ENCODE data around the gene CCDC59.
"Not testable (repeated sequence)": the region's sequence is repeated elsewhere in the genome, so short reads cannot be mapped to it uniquely, and the experiment has no call there.

CCDC59 gene

GRCh38 chr12:82358200-82359114 is at the start of gene CCDC59, which contains the start of gene METTL25:
Gene CCDC59 (minus strand): TSS chr12:82358387. CDS start chr12:82358376, 11 bp downstream.
Gene METTL25 (plus strand): TSS chr12:82358529. CDS start chr12:82358566, 37 bp downstream.
- peak; percentile 94 to 96 for DNase-seq (ENCODE audit: low read depth in 2 of 2)

GRCh38 chr12:82407481-82407880 is 49.3 kb upstream of the CCDC59 start:
- no peak for DNase-seq (ENCODE audit: low read depth in 2 of 2)

GRCh38 chr12:82406651-82407050 is 48.5 kb upstream of the CCDC59 start:
- DNase-seq (ENCODE audit: low read depth in 2 of 2): no peak

- no peak for DNase-seq (ENCODE audit: low read depth in 2 of 2)
Measured at GRCh38 chr12:82400819-82401218, 42.6 kb upstream of the CCDC59 start.

- DNase-seq (ENCODE audit: low read depth in 2 of 2): no peak
Measured at GRCh38 chr12:82398879-82399278, 40.7 kb upstream of the CCDC59 start.

- no peak for DNase-seq (ENCODE audit: low read depth in 2 of 2)
Measured at GRCh38 chr12:82383930-82384552, 25.9 kb upstream of the CCDC59 start.

GRCh38 chr12:82378997-82379396 is 20.8 kb upstream of the CCDC59 start:
- no peak for DNase-seq (ENCODE audit: low read depth in 2 of 2)

- no peak for DNase-seq (ENCODE audit: low read depth in 2 of 2)
Measured at GRCh38 chr12:82375201-82375600, 17.0 kb upstream of the CCDC59 start.

GRCh38 chr12:82366197-82366596 is 8.0 kb upstream of the CCDC59 start:
- no peak for DNase-seq (ENCODE audit: low read depth in 2 of 2)

- DNase-seq (ENCODE audit: low read depth in 2 of 2): no peak
Measured at GRCh38 chr12:82363990-82364389, 5.8 kb upstream of the CCDC59 start.

- no peak for DNase-seq (ENCODE audit: low read depth in 2 of 2)
Measured at GRCh38 chr12:82361461-82361915, 3.3 kb upstream of the CCDC59 start.

GRCh38 chr12:82360834-82361233 is 2.6 kb upstream of the CCDC59 start:
- DNase-seq (ENCODE audit: low read depth in 2 of 2): not testable (repeated sequence)

- DNase-seq (ENCODE audit: low read depth in 2 of 2): no peak
Measured at GRCh38 chr12:82359115-82359478, 910 bp upstream of the CCDC59 start.

GRCh38 chr12:82357845-82358199 is 365 bp downstream of the CCDC59 start:
- DNase-seq (ENCODE audit: low read depth in 2 of 2): no peak

GRCh38 chr12:82357340-82357739 is 847 bp downstream of the CCDC59 start:
- DNase-seq (ENCODE audit: low read depth in 2 of 2): no peak

- DNase-seq (ENCODE audit: low read depth in 2 of 2): no peak
Measured at GRCh38 chr12:82351390-82351789, 6.8 kb downstream of the CCDC59 start.

GRCh38 chr12:82350161-82350560 is 8.0 kb downstream of the CCDC59 start:
- no peak for DNase-seq (ENCODE audit: low read depth in 2 of 2)

- DNase-seq (ENCODE audit: low read depth in 2 of 2): no peak
Measured at GRCh38 chr12:82329508-82329907, 28.7 kb downstream of the CCDC59 start.

- DNase-seq (ENCODE audit: low read depth in 2 of 2): no peak
Measured at GRCh38 chr12:82327861-82328260, 30.3 kb downstream of the CCDC59 start.

GRCh38 chr12:82326905-82327503 is 31.2 kb downstream of the CCDC59 start:
- no peak for DNase-seq (ENCODE audit: low read depth in 2 of 2)

GRCh38 chr12:82325540-82326336 is 32.4 kb downstream of the CCDC59 start:
- no peak for DNase-seq (ENCODE audit: low read depth in 2 of 2)

- DNase-seq (ENCODE audit: low read depth in 2 of 2): no peak
Measured at GRCh38 chr12:82319276-82319675, 38.9 kb downstream of the CCDC59 start.

All from stimulated activated CD4-positive, alpha-beta T cell treated with anti-CD3 and anti-CD28 coated beads, Interleukin-4, amount 100 ng/mL, for 48 hours (primary cell).